SK-N-SH (cell line): ENCODE results near the gene GNB1L.

Experiments used
- CHD2 ChIP-seq: fragments of 150-350 bp; IDR thresholded peaks from 2 replicates; pipeline ENCODE4 v1.6.1; 2018; ENCODE audit warnings: low read length; ENCODE audit not compliant: partially characterized antibody
- CTCF ChIP-seq: fragments of 200-600 bp; sonication (generic); IDR thresholded peaks from 2 replicates; pipeline ENCODE4 v1.6.1; 2017; ENCODE audit warnings: antibody characterized with exemption, mild to moderate bottlenecking, moderate library complexity
- EP300 ChIP-seq, 2 experiments: IDR thresholded peaks; 2 replicates each; pipeline versions ENCODE4 v1.4.0 to v1.6.1; 2012; ENCODE audit warnings: borderline replicate concordance in 1 of 2, low read depth in 1 of 2, low read length in 1 of 2
- GABPA ChIP-seq: IDR thresholded peaks from 2 replicates; pipeline ENCODE4 v1.4.0; 2012; ENCODE audit warnings: low read depth, mild to moderate bottlenecking
- JUND ChIP-seq: IDR thresholded peaks from 2 replicates; pipeline ENCODE4 v1.4.0; 2012
- MXI1 ChIP-seq: IDR thresholded peaks from 2 replicates; pipeline ENCODE4 v1.6.1; 2012; ENCODE audit warnings: mild to moderate bottlenecking, low read depth, low read length, improper control_type of control experiment
- POLR2AphosphoS5 ChIP-seq: IDR thresholded peaks from 2 replicates; pipeline ENCODE4 v1.6.1; 2012; ENCODE audit warnings: low read depth, low read length
- RAD21 ChIP-seq: IDR thresholded peaks from 2 replicates; pipeline ENCODE4 v1.6.1; 2012; ENCODE audit warnings: mild to moderate bottlenecking, low read length
- REST ChIP-seq: IDR thresholded peaks from 2 replicates; pipeline ENCODE4 v1.6.1; 2012; ENCODE audit warnings: mild to moderate bottlenecking, low read depth, low read length, moderate library complexity
- RFX5 ChIP-seq: IDR thresholded peaks from 2 replicates; pipeline ENCODE4 v1.6.1; 2012; ENCODE audit warnings: mild to moderate bottlenecking, improper control_type of control experiment, low read length
- SIN3A ChIP-seq: IDR thresholded peaks from 2 replicates; pipeline ENCODE4 v1.6.1; 2012; ENCODE audit warnings: low read depth, mild to moderate bottlenecking, low read length, moderate library complexity, borderline replicate concordance
- YY1 ChIP-seq: IDR thresholded peaks from 2 replicates; pipeline ENCODE4 v1.4.0; 2012; ENCODE audit warnings: low read depth, mild to moderate bottlenecking
- ZBTB33 ChIP-seq: IDR thresholded peaks from 2 replicates; pipeline ENCODE4 v1.4.0; 2012; ENCODE audit warnings: low read depth, borderline replicate concordance
- TF ChIP-seq, protein P1 (sequence below): IDR thresholded peaks from 2 replicates; pipeline ENCODE4 v1.4.0; 2012; ENCODE audit warnings: low read depth, borderline replicate concordance

DNA sequence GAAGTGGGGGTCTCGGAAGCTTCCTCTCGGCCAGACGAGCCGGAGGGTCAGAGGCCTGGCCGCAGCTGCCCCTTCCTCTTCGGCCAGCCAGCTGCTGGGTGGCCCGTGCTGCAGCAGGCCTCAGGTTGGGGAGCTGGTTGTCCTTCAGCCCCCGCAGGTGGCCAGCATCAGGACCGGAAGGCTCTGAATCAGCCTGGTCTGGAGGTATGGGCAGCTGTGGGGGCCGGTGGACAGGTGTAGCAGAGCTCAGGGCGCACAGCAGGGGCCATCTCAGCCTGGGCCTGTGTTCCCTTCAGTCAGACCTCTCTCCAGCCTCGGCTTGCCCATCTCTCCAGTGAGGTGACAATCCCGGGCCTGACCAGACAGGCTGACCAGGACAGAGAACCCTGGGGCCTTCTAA, 107.9 kb downstream of the GNB1L start:
- no peak for TF ChIP-seq CTCF
- TF ChIP-seq YY1, result no peak
- TF ChIP-seq GABPA, result no peak
- no peak for TF ChIP-seq REST
- no peak for TF ChIP-seq ZBTB33
- no peak for TF ChIP-seq MXI1
- TF ChIP-seq POLR2AphosphoS5, result no peak
- no peak for TF ChIP-seq SIN3A
- TF ChIP-seq JUND, result no peak
- no peak for TF ChIP-seq EP300 (IDR thresholded peaks at IDR 0.05; ENCODE audit: borderline replicate concordance in 1 of 2, low read depth in 1 of 2, low read length in 1 of 2)
- TF ChIP-seq CHD2, result no peak
- TF ChIP-seq, protein P1, sequence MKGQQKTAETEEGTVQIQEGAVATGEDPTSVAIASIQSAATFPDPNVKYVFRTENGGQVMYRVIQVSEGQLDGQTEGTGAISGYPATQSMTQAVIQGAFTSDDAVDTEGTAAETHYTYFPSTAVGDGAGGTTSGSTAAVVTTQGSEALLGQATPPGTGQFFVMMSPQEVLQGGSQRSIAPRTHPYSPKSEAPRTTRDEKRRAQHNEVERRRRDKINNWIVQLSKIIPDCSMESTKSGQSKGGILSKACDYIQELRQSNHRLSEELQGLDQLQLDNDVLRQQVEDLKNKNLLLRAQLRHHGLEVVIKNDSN, result no peak
- TF ChIP-seq RFX5, result no peak
- TF ChIP-seq RAD21, result no peak
